BE2C (cell line): Measurements from ENCODE around the gene TCF25.

Source experiments
- DNase-seq: peaks from one replicate; pipeline ENCODE4 v3.0.0-alpha.2; 2020
- H3K27me3 ChIP-seq: fragments of 250-450 bp; sonication (Bioruptor Pico); 2 replicates; pipeline ENCODE4 v1.5.1; 2020; ENCODE audit warnings: mild to moderate bottlenecking
- H3K36me3 ChIP-seq: fragments of 250-450 bp; sonication (Bioruptor Pico); 2 replicates; pipeline ENCODE4 v1.5.1; 2020; ENCODE audit warnings: mild to moderate bottlenecking
- H3K4me1 ChIP-seq: fragments of 250-450 bp; sonication (Bioruptor Pico); 2 replicates; pipeline ENCODE4 v1.5.1; 2020
- H3K4me3 ChIP-seq: 2 replicates; pipeline ENCODE4 v1.5.1; 2011; ENCODE audit warnings: low read depth, low read length
- H3K9me3 ChIP-seq: fragments of 250-450 bp; sonication (Bioruptor Pico); 2 replicates; pipeline ENCODE4 v1.5.1; 2020
- CTCF ChIP-seq: IDR thresholded peaks from 2 replicates; pipeline ENCODE4 v1.5.1; 2012; ENCODE audit warnings: mild to moderate bottlenecking, low read depth, low read length

The TCF25 gene

GRCh38 chr16:89917773-89918452, 44.5 kb downstream of the TCF25 start:
- no peak for TF ChIP-seq CTCF
- Histone ChIP-seq H3K9me3 (no peaks in the 10 kb centered on the region), H3K36me3 (peaks cover 19% of the 10 kb centered on the region), H3K4me1 (peaks cover 20% of the 10 kb centered on the region), H3K4me3 (peak overlapping the region; percentile 41), H3K27me3 (no peaks in the 10 kb centered on the region)
- peak; percentile 93 for DNase-seq

- Histone ChIP-seq H3K27me3 (no peaks in the 10 kb centered on the region), H3K4me3 (peak within 1 kb of the TSS; percentile 41), H3K9me3 (no peaks in the 10 kb centered on the region), H3K36me3 (peaks cover 11% of the 10 kb centered on the region), H3K4me1 (peaks cover 20% of the 10 kb centered on the region)
- TF ChIP-seq CTCF = peak; percentile 64
- DNase-seq = peak; percentile 75
These were observed 45.3 kb downstream of the TCF25 start, which contains the start of gene MC1R for GRCh38 chr16:89918453-89919347. TSS of gene MC1R (plus strand) at chr16:89918862. CDS start at chr16:89919259, 397 bp downstream.

GRCh38 chr16:89919535-89920406, 46.4 kb downstream of the TCF25 start:
- Histone ChIP-seq H3K4me1 (peaks cover 20% of the 10 kb centered on the region), H3K4me3 (no peak overlapping the region)
- DNase-seq = no peak

GRCh38 chr16:89920723-89921122, 47.3 kb downstream of the TCF25 start:
- Histone ChIP-seq H3K9me3 (no peaks in the 10 kb centered on the region), H3K4me3 (no peak overlapping the region), H3K27me3 (no peaks in the 10 kb centered on the region), H3K36me3 (peaks cover 5% of the 10 kb centered on the region), H3K4me1 (peaks cover 20% of the 10 kb centered on the region)
- no peak for DNase-seq
- no peak for TF ChIP-seq CTCF

More at GRCh38 chr16:89919535-89920406, 46.4 kb downstream of the TCF25 start:
- no peak for TF ChIP-seq CTCF
- H3K36me3 ChIP-seq = peaks cover 11% of the 10 kb centered on the region
- no peaks in the 10 kb centered on the region for H3K9me3 ChIP-seq
- no peaks in the 10 kb centered on the region for H3K27me3 ChIP-seq

GRCh38 chr16:89921131-89921701, 47.8 kb downstream of the TCF25 start:
- H3K27me3 ChIP-seq = no peaks in the 10 kb centered on the region

More at GRCh38 chr16:89921131-89921701, 47.8 kb downstream of the TCF25 start:
- H3K9me3 ChIP-seq = no peaks in the 10 kb centered on the region
- peak overlapping the region; percentile 91 for H3K4me3 ChIP-seq
- TF ChIP-seq CTCF = no peak
- H3K36me3 ChIP-seq = peaks cover under 1% of the 10 kb centered on the region
- peak; percentile 44 for DNase-seq
- H3K4me1 ChIP-seq = peaks cover 20% of the 10 kb centered on the region
